Measurements from ENCODE around the gene SIK2.
A peak's percentile ranks its signal among the peaks of the same experiment; 100 is the strongest.

The SIK2 gene

DNA sequence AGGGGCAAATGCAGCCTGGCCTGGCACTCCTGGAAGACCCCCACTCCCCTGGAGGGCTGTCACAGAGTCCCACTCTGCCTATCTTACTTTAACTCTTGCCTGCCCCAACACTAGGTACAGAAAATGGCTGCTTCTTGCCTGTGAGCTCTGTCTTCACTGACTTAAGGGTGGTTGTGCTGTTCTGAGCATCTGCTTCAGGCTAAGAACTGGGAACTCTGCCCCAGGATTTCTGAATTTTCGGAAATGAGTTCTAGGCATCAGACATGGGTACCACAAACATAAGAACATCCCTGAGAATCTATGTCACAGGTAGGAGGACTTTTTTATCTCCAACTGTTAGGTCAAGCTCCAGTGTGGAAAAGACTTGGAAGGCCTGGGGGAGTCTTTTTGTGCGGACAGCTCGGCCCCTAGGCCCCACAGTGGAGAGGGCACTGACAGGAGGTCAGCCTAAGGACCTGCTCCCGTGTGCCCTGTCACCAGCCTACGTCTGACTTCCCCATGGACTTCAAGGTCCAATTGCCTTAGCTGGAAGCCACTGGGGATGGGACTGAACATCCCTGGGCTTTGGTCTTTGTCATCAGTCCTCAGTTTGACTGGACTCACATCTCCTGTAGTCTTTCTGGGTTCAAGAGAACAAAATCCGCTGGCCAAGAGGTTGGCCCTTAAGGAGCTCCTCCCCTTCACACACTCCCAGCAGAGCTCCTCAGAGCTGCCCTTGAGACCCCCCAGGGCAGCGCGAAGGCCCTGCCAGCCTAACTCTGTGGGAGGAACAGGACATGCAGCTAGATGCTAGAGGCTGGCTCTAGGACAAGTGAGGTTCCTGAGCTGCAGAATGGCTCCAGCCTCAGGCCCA is 132.1 kb downstream of the SIK2 start:
- TF ChIP-seq, protein P1, sequence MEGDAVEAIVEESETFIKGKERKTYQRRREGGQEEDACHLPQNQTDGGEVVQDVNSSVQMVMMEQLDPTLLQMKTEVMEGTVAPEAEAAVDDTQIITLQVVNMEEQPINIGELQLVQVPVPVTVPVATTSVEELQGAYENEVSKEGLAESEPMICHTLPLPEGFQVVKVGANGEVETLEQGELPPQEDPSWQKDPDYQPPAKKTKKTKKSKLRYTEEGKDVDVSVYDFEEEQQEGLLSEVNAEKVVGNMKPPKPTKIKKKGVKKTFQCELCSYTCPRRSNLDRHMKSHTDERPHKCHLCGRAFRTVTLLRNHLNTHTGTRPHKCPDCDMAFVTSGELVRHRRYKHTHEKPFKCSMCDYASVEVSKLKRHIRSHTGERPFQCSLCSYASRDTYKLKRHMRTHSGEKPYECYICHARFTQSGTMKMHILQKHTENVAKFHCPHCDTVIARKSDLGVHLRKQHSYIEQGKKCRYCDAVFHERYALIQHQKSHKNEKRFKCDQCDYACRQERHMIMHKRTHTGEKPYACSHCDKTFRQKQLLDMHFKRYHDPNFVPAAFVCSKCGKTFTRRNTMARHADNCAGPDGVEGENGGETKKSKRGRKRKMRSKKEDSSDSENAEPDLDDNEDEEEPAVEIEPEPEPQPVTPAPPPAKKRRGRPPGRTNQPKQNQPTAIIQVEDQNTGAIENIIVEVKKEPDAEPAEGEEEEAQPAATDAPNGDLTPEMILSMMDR (IDR thresholded peaks at IDR 0.05; ENCODE audit: low read length, missing control alignments) = no peak
- DNase-seq (ENCODE audit: low read depth) = no peak
- no peak overlapping the region for H3K4me3 ChIP-seq (replicated peaks; ENCODE audit: low read depth, low read length)

DNA sequence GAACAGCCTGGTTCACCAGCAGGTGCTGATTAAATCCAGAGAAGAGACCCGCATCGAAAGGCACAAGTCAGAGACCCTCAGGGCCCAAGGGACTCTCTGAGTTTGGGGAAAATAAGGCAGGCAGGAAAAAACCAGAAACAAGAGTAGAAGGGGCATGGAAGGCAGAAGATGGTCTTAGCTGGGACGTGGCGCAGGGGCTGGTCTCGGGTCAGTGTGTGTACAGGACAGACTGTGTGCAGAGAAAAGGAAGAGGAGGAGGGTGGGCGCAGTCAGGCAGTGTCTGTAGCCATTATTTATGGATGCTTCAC is 132.7 kb downstream of the SIK2 start:
- H3K4me3 ChIP-seq (replicated peaks; ENCODE audit: low read depth, low read length) = no peak overlapping the region
- no peak for DNase-seq (ENCODE audit: low read depth)
- TF ChIP-seq, protein P1 (IDR thresholded peaks at IDR 0.05; ENCODE audit: low read length, missing control alignments) = no peak

DNA sequence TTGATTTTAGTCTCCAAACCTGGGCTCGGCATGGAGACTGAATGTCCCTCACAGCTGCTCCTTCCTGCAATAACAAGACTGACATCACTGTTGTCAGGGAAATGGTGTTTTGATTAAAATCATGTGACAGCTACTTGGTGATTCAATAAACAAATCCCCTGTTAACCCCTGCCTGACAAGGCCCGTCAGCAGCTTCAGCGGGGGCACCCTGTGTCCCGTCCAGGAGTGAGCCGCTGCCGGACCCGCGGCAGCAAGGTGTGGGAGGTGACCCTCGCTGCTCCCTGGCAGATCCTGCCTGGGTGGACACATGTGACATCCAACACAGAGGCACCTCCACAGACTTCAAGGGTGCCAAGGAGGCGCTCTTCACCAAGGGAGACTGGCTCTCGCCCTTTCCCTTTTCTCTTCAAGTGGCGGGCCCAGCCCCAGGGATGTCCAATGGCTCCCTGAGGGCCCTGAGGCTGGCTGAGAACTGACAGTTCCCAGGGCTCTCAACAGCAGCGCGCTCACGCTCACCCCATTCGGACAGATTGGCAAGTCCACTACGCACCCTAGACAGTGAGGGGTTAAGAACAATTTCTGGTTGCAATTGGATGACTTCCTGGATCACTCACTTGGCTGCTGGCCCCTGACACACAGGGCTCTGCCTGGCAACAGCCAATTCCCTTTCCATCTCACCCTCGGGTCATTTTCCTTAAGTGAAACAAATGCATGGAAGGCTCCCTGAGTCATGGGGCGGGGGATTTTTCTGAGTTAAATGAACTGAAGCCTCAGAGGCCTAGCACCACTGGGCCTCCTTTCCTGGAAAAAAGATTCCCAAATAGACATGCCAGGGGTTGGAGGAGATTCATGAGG is 133.2 kb downstream of the SIK2 start:
- H3K4me3 ChIP-seq (replicated peaks; ENCODE audit: low read depth, low read length) = peak overlapping the region; percentile 43
- DNase-seq (ENCODE audit: low read depth) = peak; percentile 99
- TF ChIP-seq, protein P1 (IDR thresholded peaks at IDR 0.05; ENCODE audit: low read length, missing control alignments) = no peak

DNA sequence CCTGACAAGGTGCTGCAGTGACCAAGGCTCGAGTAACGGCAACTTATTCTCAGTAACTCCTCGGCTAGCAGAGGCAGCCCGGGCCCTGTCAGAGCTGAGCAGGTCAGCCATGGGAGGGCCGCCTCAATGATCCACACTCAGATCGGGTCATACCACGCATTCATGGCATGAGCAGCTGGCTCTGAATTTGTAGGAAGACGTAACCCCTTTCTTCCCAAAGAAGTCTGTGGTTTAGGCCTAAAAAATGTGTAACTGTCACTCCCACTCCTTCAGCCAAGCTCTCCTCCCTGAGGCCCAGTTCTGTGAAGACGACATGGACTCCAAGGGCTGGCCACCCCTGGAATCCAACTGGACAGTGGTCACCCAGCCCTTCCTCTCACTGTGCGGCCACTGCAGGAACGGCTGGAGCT is 133.9 kb downstream of the SIK2 start:
- H3K4me3 ChIP-seq (replicated peaks; ENCODE audit: low read depth, low read length) = no peak overlapping the region
- DNase-seq (ENCODE audit: low read depth) = peak; percentile 75
- TF ChIP-seq, protein P1 (IDR thresholded peaks at IDR 0.05; ENCODE audit: low read length, missing control alignments) = no peak

DNA sequence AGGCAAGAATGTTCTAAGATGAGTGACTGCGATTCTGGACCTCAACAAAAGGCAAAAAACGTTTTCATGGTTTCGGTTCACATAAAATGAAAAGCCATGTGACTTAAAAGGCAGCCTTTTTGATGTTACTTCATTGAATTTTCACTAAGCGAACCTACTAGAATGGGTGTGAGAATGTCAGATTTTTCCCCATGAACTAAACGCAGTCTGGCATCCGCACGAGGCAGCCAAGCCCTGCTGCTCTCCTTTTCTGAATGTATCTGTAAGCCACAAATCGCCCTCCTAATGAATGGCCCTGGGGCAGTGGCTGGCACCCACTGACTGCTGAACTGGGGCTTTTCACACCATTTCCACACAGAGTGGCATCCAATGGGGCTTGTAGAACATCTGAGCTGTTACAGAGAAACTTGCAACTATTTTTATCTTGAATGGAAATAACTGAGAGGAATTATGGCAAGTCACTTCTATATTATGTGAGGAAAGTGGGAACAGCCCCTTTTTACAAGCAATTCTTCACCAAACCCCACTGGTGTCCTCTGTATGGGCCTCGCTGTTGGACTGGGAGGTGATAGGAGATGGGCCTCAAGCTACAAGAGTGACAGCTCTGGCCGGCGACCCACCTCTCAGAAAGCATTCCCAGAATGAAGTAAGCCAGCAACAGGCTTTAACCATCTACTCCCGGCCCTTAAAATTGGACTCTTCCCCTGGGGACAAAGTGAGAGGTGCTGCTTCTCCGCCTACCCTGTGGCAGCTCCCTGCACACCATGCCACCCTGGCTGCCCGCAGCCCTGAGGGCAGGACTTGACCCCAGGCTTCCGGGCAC is 134.6 kb downstream of the SIK2 start:
- TF ChIP-seq, protein P1 (IDR thresholded peaks at IDR 0.05; ENCODE audit: low read length, missing control alignments) = no peak
- H3K4me3 ChIP-seq (replicated peaks; ENCODE audit: low read depth, low read length) = no peak overlapping the region
- DNase-seq (ENCODE audit: low read depth) = no peak

DNA sequence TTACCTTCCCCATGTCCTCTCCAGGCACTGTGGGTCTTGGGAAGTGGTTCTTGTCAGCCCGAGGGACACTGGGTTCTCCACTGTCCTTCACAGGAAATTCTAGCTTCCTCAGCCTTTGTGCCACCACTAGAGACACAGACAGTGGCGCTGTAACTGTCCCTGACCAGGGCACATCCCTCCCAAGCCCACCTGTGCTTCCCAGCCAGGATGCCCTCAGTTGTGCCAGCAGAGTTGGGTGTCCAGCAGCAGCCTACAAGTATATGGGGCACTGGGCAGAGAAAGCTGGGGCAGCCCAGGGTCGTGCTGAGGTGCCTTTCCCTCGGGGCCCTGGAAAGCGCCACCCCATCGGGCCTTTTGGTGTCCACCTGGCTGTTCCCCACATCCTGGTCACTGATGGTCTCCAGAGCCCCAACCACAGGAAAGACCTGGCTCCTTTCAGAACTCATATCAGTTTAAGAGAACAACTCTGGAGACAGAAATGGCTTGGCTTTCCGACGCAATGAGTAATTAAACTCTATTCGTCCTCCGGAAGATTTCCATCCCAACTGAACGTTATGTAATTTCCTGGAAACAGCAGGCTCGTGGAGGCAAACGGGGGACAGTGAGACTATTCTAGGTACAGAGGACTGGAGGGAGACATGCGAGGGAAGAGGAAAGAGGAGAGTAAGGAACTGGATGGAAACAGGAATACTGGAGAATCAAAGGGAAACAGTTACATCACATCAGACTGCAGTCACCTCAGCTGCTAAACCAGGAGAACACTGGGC is 135.4 kb downstream of the SIK2 start:
- H3K4me3 ChIP-seq (replicated peaks; ENCODE audit: low read depth, low read length) = no peak overlapping the region
- peak; percentile 74 for DNase-seq (ENCODE audit: low read depth)
- TF ChIP-seq, protein P1 (IDR thresholded peaks at IDR 0.05; ENCODE audit: low read length, missing control alignments) = no peak

All from fibroblast of pulmonary artery (primary cell).